Hepatic stellate cell (primary cell): ENCODE measurements around the gene ABLIM1.

ENCODE experiments used
- DNase-seq: peaks from one replicate; pipeline ENCODE4 v3.0.0; 2011; ENCODE audit warnings: low spot score

ABLIM1 gene

DNA sequence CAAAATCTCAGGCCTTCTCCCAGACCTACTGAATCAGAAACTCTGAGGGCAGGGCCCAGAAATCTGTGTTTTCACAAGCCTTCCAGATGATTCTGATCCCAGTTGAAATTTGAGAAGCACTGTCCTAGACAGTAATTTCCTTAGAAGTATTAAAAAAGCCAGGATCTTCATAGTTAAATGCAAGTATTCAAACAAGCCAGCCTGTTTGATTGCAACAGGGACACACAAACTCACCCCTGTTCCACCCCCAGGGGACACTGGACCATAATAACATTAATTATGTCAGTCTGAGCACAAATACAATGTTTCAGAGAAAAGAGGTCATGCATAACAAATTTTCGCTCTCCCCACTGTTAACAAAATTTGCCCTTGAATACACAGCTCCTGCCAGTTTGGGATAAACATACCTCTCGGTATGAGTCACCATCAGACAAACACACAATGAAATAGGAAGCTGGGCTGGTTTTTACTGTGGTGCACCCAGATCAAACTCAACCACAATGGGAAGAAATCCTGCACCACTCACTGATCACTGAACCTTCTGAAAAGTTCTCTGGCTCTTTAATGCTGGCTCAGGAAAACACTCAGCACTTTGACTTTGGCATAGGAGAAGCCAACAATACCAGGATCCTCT, 34.3 kb downstream of the ABLIM1 start:
- peak; percentile 41 for DNase-seq

- no peak for DNase-seq
Measured at GRCh38 chr10:114623155-114623554, 34.9 kb downstream of the ABLIM1 start.

GRCh38 chr10:114618722-114619121, 39.4 kb downstream of the ABLIM1 start:
- DNase-seq = no peak

GRCh38 chr10:114616516-114616915, 41.6 kb downstream of the ABLIM1 start:
- no peak for DNase-seq

DNA sequence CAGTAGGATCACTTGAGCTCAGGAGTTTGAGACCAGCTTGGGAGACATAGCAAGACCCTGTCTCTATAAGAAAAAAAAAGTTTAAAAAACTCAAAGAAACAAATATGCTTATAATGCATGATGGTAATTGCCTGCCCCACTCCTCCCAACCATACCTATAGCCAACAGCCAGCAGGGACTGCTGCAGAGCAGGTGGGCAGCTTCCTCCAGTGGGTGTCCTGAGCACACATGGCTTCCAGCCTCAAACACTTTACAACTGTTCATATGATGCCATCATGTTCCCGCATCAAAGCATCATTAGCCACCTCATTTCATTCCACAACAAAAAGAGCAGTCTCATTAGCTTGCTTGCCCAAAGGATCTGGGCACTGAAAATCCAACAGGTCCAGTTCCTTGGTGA, 42.0 kb downstream of the ABLIM1 start:
- DNase-seq = no peak

GRCh38 chr10:114615600-114616007, 42.5 kb downstream of the ABLIM1 start:
- DNase-seq = no peak

DNA sequence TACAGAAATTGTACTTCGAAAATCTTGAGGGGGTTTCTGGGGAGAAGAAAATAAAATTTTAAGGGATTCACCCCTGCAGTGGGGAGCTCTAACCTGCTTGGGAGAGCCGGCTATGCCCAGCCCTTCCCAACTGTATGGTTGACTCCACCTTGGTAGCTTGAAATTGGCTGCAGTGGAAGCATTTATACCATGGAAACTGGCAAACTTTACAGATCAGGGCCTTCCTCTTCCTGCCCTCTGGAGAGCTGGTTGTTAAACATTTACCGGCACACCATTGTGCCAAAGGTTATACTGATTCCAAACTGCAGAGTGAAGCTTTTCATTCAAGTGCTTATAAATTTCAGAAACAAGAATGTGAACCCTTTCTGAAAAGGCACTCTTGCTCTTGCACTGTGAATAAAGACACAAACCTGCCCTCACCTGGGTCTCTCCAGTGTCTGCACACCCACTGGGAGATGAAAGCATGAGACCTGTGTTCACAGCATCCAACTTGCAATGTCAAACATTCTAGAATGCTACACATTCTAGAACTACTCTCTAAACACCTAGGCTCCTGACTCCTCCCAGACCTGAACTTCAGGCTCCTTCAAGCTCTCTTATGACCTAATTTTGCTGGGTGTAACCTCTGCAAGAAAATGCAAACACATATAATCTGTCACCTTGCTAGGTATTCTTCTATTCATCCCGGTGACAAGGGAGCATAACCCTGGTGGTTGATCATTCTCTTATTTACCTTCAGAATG, 44.7 kb downstream of the ABLIM1 start:
- no peak for DNase-seq

GRCh38 chr10:114611617-114612016, 46.5 kb downstream of the ABLIM1 start:
- DNase-seq = no peak

DNA sequence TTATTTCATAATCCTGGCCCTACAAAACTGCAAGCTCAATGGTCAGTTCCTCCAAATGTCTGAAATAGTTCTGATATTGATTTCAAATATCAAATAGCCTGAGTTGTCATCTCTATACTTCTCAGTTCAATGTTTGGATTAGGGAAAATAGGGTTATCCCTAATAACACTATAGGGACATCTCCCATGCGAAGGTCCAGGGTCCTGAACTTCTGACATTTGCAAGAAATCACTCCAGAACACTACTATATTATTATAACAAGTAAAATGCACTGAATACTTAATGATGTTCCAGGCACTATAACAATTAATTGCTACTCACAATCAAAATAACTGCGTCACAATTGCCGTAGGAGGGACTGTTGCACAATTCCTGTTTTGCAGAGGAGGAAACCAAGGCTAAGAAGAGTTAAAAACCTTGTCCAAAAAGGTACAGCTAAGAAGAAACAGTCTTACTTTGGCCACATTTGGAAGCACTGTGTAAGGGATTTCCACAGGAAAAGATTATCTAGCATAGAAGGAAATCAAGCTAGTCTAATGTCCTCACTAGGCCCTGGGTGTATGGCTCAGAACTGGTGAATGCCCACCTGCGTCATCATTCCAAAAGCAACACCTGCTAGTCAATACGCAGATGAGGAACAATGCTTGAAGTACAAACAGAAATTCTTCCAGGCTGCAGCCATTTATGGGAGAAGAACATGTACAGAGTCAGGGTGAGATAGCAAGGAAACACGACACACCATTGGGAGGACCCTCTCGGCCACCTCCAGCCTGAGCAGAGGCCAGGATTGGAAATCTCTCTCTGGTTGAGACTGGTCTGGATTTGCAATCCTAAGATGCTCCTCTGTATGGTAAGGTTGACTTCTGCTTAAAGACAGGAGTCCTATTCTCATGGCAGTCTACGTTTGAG, 48.3 kb downstream of the ABLIM1 start:
- DNase-seq = no peak

- DNase-seq = no peak
Measured at GRCh38 chr10:114607358-114607998, 50.6 kb downstream of the ABLIM1 start.

- DNase-seq = no peak
Measured at GRCh38 chr10:114605155-114605797, 52.8 kb downstream of the ABLIM1 start.

DNA sequence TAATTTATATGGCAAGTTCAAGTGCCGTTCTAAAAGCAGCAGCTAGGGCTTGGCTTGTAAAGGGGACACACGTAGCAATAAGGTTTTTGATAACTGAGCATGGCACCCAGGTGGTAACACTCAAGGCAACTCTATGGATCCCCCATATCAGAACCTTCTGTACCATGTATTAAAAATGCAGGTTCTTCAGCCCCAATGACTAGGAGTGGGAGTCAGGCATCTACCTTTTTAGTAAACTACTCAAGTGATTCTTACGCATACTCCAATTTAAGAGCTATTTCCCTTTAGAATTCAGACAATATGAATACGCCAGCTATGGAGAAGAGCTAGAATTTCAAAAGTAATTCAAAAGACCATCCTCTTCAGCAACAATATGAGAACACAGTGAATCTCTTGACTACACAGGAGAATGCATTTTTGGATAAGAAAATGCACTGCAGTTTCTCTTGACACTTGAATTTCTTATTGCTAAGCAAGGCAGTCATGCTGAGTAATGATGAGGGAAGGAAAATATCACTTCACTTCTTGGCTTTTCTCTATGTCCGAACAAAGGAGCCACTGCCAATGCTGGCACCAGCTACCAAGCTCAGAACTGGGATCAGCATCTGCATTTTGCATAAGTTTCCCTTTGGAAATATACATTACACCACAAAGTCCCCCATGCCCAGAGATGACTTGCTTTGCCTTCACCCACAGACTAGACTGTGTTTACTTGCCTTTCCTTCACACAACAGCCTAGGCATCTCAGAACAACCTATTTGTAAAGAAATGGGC, 53.5 kb downstream of the ABLIM1 start:
- DNase-seq = no peak

- no peak for DNase-seq
Measured at GRCh38 chr10:114603948-114604347, 54.1 kb downstream of the ABLIM1 start.

GRCh38 chr10:114603303-114603702, 54.8 kb downstream of the ABLIM1 start:
- DNase-seq = no peak

GRCh38 chr10:114600057-114600456, 58.0 kb downstream of the ABLIM1 start:
- no peak for DNase-seq

GRCh38 chr10:114596793-114597192, 61.3 kb downstream of the ABLIM1 start:
- no peak for DNase-seq

DNA sequence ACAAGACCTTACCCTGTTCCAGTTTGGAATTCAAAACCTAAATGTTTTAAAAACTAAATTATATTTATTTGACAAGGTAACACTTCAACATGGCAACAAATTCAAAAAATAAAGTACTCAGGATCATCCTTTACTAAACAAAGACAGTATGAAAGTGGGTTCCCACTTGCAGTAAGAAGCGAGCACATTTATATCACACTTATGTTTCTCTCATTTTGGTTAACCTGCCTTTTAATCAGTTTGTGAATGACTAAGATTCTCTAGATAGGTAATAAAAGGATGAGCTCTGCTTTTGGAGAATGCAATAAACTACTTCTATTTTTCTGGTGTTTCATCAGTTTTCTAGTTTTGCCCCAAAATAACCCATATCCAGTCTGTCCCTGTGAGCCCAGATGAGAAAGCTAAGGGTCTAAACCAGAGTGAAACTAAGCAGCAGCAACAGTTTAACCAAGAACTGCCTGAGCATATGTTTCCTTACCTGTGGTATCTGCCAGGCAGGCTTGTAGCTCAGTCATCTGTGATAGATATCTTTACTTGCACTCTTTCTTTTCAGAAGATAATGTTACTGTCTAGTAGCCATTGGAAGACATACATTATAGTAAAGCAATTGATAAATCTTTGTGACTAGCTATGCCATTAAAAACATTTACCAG, 64.1 kb downstream of the ABLIM1 start:
- no peak for DNase-seq

DNA sequence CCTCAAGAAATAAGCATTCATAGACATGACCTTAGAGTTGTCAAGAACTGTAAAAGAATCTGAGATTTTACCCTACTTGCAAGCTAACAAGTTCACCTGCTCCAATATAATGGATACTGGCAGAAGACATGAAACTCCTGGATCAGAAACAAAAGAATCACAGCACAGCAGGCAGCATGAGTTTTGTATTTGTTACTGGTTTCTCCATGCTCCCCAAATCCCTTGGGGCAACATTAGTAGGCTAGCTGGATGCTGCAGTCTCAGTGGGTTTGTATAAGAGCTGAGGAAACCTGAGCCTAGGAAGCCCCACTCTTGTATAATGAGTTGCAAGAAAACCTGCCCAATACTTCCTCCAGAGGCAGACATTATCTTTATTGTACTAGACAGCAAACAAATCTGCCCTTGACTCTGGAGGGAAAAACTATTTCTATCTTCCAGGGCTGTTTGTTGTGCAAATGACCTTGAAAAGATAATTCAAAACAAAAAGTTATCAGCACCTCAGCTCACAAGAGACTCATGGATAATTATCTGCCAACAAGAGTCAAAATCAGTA, 64.8 kb downstream of the ABLIM1 start:
- DNase-seq = no peak

- DNase-seq = no peak
Measured at GRCh38 chr10:114590993-114591392, 67.1 kb downstream of the ABLIM1 start.

DNA sequence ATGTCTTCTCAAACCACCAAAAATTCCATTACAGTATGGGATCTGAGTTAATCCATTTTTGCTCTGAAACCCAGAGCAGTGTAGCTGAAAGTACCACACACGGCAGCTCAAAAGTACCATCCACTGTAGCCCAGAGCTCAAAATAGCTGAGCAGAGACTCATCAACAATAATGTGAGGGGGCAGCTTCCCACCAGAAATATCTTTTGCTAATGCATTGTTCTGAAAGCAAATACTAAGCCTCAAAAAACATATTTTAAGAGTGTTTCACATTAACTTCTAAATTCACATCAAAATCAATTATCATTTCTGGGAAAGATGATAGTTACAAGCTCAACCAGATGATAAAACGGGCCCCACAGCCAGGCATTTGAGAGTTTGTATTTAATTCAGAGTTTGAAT, 73.7 kb downstream of the ABLIM1 start:
- no peak for DNase-seq
